ENCODE data around the gene DPYSL4.
A peak's percentile ranks its signal among the peaks of the same experiment; 100 is the strongest.

The DPYSL4 gene

GRCh38 chr10:132179551-132180392, 7.0 kb upstream of the DPYSL4 start:
- DNase-seq: no peak

GRCh38 chr10:132180736-132181135, 6.0 kb upstream of the DPYSL4 start:
- DNase-seq: no peak

GRCh38 chr10:132181691-132182425, 4.9 kb upstream of the DPYSL4 start:
- DNase-seq: no peak

- DNase-seq: no peak
Measured at GRCh38 chr10:132182591-132182990, 4.2 kb upstream of the DPYSL4 start.

- no peak for DNase-seq
Measured at GRCh38 chr10:132183046-132183445, 3.7 kb upstream of the DPYSL4 start.

- no peak for DNase-seq
Measured at GRCh38 chr10:132184816-132185593, 1.7 kb upstream of the DPYSL4 start.

GRCh38 chr10:132185601-132186487, 904 bp upstream of the DPYSL4 start:
- DNase-seq: peak; percentile 67

GRCh38 chr10:132187430-132188138, 836 bp downstream of the DPYSL4 start:
- DNase-seq: no peak

GRCh38 chr10:132188331-132188730, 1.6 kb downstream of the DPYSL4 start:
- no peak for DNase-seq

- no peak for DNase-seq
Measured at GRCh38 chr10:132189016-132189415, 2.3 kb downstream of the DPYSL4 start.

- no peak for DNase-seq
Measured at GRCh38 chr10:132189810-132190422, 3.2 kb downstream of the DPYSL4 start.

- DNase-seq: no peak
Measured at GRCh38 chr10:132192076-132192975, 5.6 kb downstream of the DPYSL4 start.

- no peak for DNase-seq
Measured at GRCh38 chr10:132192991-132193665, 6.4 kb downstream of the DPYSL4 start.

GRCh38 chr10:132193907-132194552, 7.3 kb downstream of the DPYSL4 start:
- DNase-seq: peak; percentile 62

GRCh38 chr10:132194726-132195125, 8.0 kb downstream of the DPYSL4 start:
- no peak for DNase-seq

- DNase-seq: no peak
Measured at GRCh38 chr10:132195366-132196075, 8.8 kb downstream of the DPYSL4 start.

- DNase-seq: no peak
Measured at GRCh38 chr10:132196178-132197113, 9.7 kb downstream of the DPYSL4 start.

Data from hematopoietic multipotent progenitor cell treated with erythropoietin and hydrocortisone succinate and interleukin-3 and kit ligand, for 6 days (in vitro differentiated cells).